ENCODE data around the gene PCDH9.

- TF ChIP-seq CTCF (IDR thresholded peaks at IDR 0.05; ENCODE audit: low read length) (no peak), EZH2 (IDR thresholded peaks at IDR 0.05; ENCODE audit: borderline replicate concordance, low read length) (no peak)
These were observed 74.0 kb downstream of the PCDH9 start for GRCh38 chr13:67155898-67156722.

Data from OCI-LY1 (cell line).